Superior temporal gyrus (tissue), 1 donor: ENCODE measurements around the gene FAXC.
"Not testable (repeated sequence)": the region's sequence is repeated elsewhere in the genome, so short reads cannot be mapped to it uniquely, and the experiment has no call there.

Experiments used
- DNase-seq: peaks from one replicate; pipeline ENCODE4 v3.0.0-alpha.2; 2016; ENCODE audit errors: extremely low spot score

The FAXC gene

DNA sequence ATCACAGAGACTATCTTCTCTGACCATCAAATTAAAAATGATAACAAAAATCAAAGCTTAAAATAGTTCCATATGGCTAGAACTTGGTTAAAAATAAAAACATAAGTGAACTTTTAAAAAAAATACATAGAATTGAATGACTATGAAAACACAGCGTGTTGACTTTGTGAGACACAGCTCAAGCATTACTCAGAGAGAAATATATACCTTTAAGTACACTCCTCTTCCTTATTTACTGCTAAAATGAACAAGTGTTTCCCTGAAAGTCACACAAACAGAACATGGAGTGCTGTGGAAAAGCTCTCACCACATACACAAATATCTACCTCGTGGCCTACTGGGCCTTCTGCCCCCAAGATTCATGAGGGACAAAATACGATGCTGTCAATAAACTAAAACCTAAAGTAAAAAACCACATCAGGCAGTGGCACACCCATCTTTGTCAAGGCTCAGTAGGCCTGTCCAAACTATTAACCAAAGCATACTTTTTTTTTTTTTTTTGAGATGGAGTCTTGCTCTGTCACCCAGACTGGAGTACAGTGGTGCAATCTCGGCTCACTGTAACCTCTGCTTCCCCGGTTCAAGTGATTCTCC is 7.5 kb downstream of the FAXC start:
- DNase-seq = no peak

- DNase-seq = no peak
Measured at GRCh38 chr6:99338188-99338587, 11.3 kb downstream of the FAXC start.

GRCh38 chr6:99335298-99335697 is 14.2 kb downstream of the FAXC start:
- DNase-seq = not testable (repeated sequence)

DNA sequence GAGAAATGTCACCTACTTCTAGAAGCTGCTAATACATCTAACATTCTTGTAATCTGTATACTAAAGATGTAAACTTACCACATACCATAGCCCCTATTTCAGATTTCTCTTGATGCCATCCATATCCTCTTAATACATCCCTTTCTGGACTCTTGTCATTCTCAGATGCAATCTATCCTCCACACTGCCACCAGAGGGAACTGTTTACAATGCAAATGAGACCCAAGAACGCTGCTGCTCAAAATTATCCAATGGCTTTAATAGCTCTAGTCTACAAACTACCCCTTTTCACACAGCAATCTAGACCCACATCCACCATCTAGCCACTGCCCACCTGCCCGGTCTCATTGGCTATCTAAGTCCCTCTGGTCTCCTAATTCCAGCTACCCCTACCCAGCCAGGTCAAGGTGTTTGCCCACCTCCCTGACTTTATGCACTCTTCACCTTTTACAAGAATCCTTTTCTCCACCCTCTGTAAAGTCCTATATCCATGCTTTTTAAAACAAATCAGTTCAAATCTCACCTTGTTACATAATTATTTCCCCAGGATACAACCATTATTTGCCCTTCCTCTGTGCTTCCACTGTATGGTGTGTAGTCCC is 14.8 kb downstream of the FAXC start:
- peak; percentile 69 for DNase-seq

GRCh38 chr6:99333068-99333467 is 16.4 kb downstream of the FAXC start:
- no peak for DNase-seq

GRCh38 chr6:99331531-99331930 is 17.9 kb downstream of the FAXC start:
- DNase-seq = no peak

GRCh38 chr6:99330159-99330558 is 19.3 kb downstream of the FAXC start:
- DNase-seq = peak; percentile 83

GRCh38 chr6:99324996-99325395 is 24.5 kb downstream of the FAXC start:
- no peak for DNase-seq

DNA sequence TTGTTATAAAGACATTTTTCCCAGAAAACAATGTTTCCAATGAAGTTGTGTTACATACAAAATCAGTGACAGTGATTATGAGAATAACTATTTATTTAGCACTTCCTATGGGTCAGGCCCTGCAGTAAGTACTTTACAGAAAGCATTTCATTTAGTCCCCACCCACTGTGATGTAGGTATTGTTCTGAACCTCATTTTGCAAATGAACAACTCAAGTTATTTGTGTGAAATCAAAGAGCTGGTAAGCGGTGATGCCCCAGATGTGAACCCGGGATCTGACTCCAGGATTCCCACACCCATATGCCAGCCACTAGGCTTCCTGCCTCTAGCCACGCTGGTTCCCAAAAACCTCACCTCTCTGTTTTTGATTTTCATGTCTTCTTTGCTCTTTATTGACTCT is 30.9 kb downstream of the FAXC start:
- DNase-seq = no peak

DNA sequence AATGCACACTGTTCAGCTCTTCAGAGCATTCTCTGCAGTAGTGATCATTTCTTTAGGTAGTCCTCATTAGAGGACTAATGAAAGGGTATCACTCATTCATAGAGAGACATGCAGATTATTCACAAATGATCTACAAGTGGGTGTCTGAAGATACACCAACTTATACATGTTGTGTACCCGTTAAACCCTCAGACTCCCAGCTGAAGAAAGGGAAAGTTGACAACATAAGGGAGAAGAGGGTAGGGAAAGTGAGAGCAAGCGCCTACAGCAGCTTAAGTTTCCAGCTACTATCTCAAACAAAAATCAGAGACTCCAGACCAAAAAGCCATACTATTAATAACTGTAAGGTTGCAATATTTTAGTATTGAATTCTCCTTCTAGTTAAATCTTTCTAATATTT is 37.1 kb downstream of the FAXC start:
- DNase-seq = no peak

DNA sequence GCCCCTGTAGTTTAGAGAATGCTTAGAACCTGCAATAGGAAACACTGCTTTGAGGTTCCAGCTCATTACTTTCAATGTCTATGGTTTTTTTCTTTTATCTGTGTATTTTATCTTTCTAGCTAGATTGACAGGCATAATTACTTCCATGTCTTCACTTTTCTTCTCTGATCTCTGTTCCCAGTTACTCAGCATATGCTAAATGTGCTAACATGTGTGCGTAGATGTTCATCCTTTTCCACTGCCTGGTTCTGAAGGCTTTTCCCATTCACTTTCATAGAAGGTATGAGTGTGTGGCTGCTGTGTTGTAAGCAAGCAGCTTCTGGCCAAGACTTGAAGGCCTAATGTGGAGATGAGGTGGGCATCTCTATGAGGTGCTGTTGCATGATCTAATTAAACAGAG is 38.9 kb downstream of the FAXC start:
- no peak for DNase-seq

DNA sequence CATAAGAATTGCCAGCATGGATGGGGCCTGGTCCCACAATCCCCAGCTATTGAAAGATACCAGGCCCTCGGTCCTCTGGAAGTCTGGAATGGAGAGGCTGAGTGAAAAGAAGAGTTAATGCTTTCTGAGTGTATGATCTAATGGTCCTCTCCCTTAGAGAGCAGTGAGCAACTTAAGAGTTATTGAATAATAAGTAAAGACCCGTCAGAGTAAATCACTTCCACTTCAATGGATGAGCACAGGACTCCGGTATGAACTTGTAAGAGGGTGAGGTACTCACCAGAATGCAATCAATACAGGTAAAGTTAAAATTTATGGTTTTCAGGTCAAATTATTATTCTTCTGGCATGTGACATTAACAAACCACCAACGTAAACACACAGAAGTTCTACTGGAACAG is 39.9 kb downstream of the FAXC start:
- DNase-seq = no peak

DNA sequence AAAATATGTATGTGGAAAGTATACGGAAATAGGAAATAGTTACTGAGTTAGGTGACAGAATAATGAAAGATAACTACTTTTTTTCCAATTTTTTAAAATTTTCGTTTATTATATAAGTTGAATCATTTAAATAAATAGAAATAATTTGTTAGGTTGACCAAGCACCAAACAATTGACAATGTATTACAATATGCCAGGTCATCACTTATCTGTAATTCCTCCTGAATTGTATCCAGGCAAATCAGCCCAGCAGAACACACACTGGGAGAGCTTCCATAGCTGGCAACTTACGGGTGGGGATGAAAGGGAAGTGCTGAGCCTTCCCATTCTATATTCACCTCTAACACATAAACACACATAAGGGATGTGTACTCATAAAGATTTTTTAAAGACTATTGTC is 40.7 kb downstream of the FAXC start:
- DNase-seq = no peak

- DNase-seq = no peak
Measured at GRCh38 chr6:99307295-99307907, 42.1 kb downstream of the FAXC start.

GRCh38 chr6:99306341-99306740 is 43.1 kb downstream of the FAXC start:
- DNase-seq = no peak

GRCh38 chr6:99305021-99305554 is 44.4 kb downstream of the FAXC start:
- no peak for DNase-seq

DNA sequence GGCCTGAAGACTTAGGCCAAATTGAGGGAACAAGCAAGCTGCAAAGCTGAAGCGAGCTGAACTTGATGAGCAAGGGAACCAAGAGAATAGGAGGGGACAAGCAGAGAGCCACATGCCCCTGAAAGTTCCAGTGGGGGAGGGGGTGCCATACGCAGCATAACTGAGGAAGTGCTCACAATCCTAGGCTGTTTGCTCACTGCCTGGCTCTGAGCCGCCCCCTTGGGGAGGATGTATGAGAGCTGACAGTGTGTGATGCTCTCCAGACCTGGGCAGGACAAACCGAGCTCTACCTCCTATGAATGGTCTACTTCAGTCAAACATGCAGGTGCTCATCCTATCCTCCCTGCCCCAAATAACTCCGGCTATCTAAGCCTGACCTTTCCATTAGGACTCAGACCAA is 52.1 kb downstream of the FAXC start:
- DNase-seq = no peak

- DNase-seq = no peak
Measured at GRCh38 chr6:99297006-99297405, 52.5 kb downstream of the FAXC start.

DNA sequence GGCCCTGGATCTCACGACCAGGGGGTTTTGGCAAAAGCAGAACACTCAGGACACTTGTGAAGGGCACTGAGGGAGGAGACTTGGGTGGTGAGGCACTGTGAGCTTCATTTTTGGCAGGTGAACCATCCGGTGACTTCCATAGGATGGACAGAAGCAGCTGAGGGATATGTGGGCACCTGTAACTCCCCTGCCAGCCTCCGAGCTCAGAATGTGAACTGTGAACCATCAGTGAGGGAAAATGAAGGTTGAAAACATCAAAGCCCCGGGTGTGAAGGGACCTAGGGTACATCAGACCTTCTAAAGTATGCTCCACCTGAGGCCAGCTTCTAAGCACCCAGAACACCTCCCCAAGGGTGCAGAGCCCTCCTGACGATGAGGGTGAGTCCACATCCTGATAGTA is 53.2 kb downstream of the FAXC start:
- DNase-seq = no peak

DNA sequence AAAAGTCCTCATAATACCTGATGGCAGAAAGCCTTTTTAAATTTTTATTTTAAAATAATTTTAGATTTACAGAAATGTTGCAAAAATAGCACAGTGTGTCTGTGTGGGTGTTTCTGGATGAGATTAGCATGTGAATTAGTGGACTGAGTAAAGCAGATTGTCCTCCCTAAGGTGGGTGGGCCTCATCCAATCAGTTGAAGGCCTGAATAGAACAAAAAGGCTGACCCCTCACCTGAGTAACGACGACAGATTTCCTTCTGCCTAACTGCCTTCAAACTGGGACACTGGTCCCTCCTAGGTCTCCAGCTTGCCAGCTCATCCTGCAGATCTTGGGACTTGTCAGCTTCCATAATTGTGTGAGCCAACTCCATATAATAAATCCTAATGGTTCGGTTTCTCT is 54.2 kb downstream of the FAXC start:
- no peak for DNase-seq

DNA sequence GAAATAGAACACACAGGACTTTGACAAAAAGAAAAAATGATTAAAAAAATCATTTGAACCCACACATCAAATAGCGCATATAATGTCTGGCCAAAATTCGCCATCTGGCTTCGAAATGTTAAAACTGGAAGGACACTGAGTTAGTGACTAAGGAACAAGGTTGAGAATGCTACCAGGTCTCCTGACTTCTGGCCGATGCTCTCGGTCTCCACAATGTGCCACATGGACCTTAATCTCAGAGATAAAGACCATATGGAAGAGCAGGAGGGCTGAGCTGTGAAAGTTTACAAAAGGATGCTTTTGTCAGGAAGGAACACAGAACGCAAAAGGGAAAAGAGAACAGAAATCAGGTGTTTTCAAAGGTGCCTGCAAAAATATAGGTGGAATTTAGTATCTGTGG is 54.7 kb downstream of the FAXC start:
- no peak for DNase-seq

DNA sequence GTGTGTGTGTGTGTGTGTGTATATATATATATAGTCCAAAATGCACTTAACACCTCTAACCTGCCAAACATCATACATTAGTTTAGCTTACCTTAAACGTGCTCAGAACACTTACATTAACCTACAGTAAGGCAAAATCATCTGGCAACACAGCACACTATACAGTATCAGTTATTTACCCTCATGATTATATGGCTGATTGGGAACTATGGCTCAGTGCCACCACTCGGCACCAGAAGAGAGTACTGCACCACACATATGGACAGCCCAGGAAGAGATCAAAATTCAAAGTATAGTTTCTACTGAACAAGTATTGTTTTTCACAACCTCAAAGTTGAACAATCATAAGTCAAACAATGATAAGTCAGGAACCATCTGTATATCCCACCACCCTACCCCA is 59.8 kb downstream of the FAXC start:
- no peak for DNase-seq

GRCh38 chr6:99288668-99289067 is 60.8 kb downstream of the FAXC start:
- DNase-seq = no peak
